Liver (tissue), 3 donors: ENCODE measurements around the gene APBA1.

Source experiments
- ATF3 ChIP-seq: IDR thresholded peaks from 2 replicates; pipeline ENCODE4 v1.6.1; 2016; ENCODE audit warnings: antibody characterized with exemption
- CTCF ChIP-seq: fragments of 150-350 bp; IDR thresholded peaks from 2 replicates; pipeline ENCODE4 v1.5.1; 2017; ENCODE audit warnings: improper control_type of control experiment, low read depth, low read length; ENCODE audit not compliant: missing input control
- EGR1 ChIP-seq, 2 donors: IDR thresholded peaks; 2 replicates each; pipeline ENCODE4 v1.6.1; 2016 to 2018; ENCODE audit warnings: antibody characterized with exemption in 2 of 2, low read depth in 2 of 2
- GABPA ChIP-seq, 2 donors: IDR thresholded peaks in 1 of 2; conservative IDR thresholded peaks in 1 of 2; 2 replicates each; pipeline ENCODE4 v1.6.1; 2016; ENCODE audit warnings: antibody characterized with exemption in 2 of 2, mild to moderate bottlenecking in 1 of 2, moderate library complexity in 1 of 2
- HNF4A ChIP-seq, 2 donors: conservative IDR thresholded peaks; 2 replicates each; pipeline ENCODE4 v1.6.1; 2016; ENCODE audit warnings: antibody characterized with exemption in 2 of 2, mild to moderate bottlenecking in 2 of 2
- HNF4G ChIP-seq: IDR thresholded peaks from 2 replicates; pipeline ENCODE4 v1.6.1; 2016; ENCODE audit warnings: antibody characterized with exemption
- JUND ChIP-seq, 2 donors: IDR thresholded peaks; 2 replicates each; pipeline ENCODE4 v1.6.1; 2016; ENCODE audit warnings: antibody characterized with exemption in 2 of 2
- MAX ChIP-seq: IDR thresholded peaks from 2 replicates; pipeline ENCODE4 v1.6.1; 2016; ENCODE audit warnings: antibody characterized with exemption
- NR2F2 ChIP-seq: IDR thresholded peaks from 2 replicates; pipeline ENCODE4 v1.6.1; 2016; ENCODE audit warnings: antibody characterized with exemption
- RAD21 ChIP-seq, 2 donors: IDR thresholded peaks; 2 replicates each; pipeline ENCODE4 v1.6.1; 2016; ENCODE audit warnings: antibody characterized with exemption in 2 of 2, mild to moderate bottlenecking in 2 of 2
- REST ChIP-seq: IDR thresholded peaks from 2 replicates; pipeline ENCODE4 v1.6.1; 2016; ENCODE audit warnings: antibody characterized with exemption, mild to moderate bottlenecking
- TAF1 ChIP-seq: conservative IDR thresholded peaks from 2 replicates; pipeline ENCODE4 v1.6.1; 2016; ENCODE audit warnings: antibody characterized with exemption, mild to moderate bottlenecking
- YY1 ChIP-seq: IDR thresholded peaks from 2 replicates; pipeline ENCODE4 v1.6.1; 2016; ENCODE audit warnings: antibody characterized with exemption, mild to moderate bottlenecking
- ZBTB33 ChIP-seq: IDR thresholded peaks from 2 replicates; pipeline ENCODE4 v1.6.1; 2016; ENCODE audit warnings: antibody characterized with exemption
- donor health status: healthy.
- donor health status: healthy.

- TF ChIP-seq CTCF: no peak
- TF ChIP-seq ZBTB33: no peak
- TF ChIP-seq TAF1: no peak
- TF ChIP-seq RAD21 (IDR thresholded peaks at IDR 0.05): peak in 1 of 2 donors; percentile 25
- no peak for TF ChIP-seq HNF4A (conservative IDR thresholded peaks at IDR 0.05)
- TF ChIP-seq EGR1 (IDR thresholded peaks at IDR 0.05; ENCODE audit: low read depth in 2 of 2): no peak
- TF ChIP-seq REST: no peak
- no peak for TF ChIP-seq HNF4G
- TF ChIP-seq YY1: no peak
- TF ChIP-seq MAX: no peak
- no peak for TF ChIP-seq GABPA (IDR thresholded peaks at IDR 0.05 in 1 of 2, conservative IDR thresholded peaks at IDR 0.05 in 1 of 2)
- no peak for TF ChIP-seq JUND (IDR thresholded peaks at IDR 0.05)
- no peak for TF ChIP-seq ATF3
- TF ChIP-seq NR2F2: no peak
Measured at GRCh38 chr9:69542942-69543704, 129.0 kb downstream of the APBA1 start.
